Activated CD4-positive, alpha-beta memory T cell treated with anti-CD3 and anti-CD28 coated beads for 36 hours (primary cell): Measurements from ENCODE around the gene CRY2. TPM values are rescaled to one million over a fixed set of nuclear protein-coding genes. Genes with fewer than 3 reads are reported as not detected.
"Not testable (repeated sequence)": the region's sequence is repeated elsewhere in the genome, so short reads cannot be mapped to it uniquely, and the experiment has no call there.

Experiments
- CTCF ChIA-PET: fragments of 350-600 bp; sonication (Branson Sonifier 250); formaldehyde crosslinking; loops from one replicate; lab custom pipeline; 2021; ENCODE audit warnings: antibody characterized with exemption, inconsistent platforms; lab: Charles Lee
- POLR2A ChIA-PET: fragments of 350-600 bp; sonication (Branson Sonifier 250); formaldehyde crosslinking; loops from one replicate; lab custom pipeline; 2021; ENCODE audit warnings: antibody characterized with exemption; lab: Charles Lee
- DNase-seq: peaks from one replicate; pipeline ENCODE4 v3.0.0-alpha.2; 2020
- H3K27ac Mint-ChIP-seq: one replicate; pipeline ENCODE4 v1.8.0; 2021; ENCODE audit warnings: mixed read lengths
- H3K27me3 Mint-ChIP-seq: one replicate; pipeline ENCODE4 v1.8.0; 2021; ENCODE audit warnings: mixed read lengths
- H3K36me3 Mint-ChIP-seq: one replicate; pipeline ENCODE4 v1.8.0; 2021; ENCODE audit warnings: mixed read lengths
- H3K4me1 Mint-ChIP-seq: one replicate; pipeline ENCODE4 v1.8.0; 2021; ENCODE audit warnings: low read depth, mixed read lengths
- H3K4me3 Mint-ChIP-seq: one replicate; pipeline ENCODE4 v1.8.0; 2021; ENCODE audit warnings: mild to moderate bottlenecking, mixed read lengths
- H3K9me3 Mint-ChIP-seq: one replicate; pipeline ENCODE4 v1.8.0; 2021; ENCODE audit warnings: mixed read lengths
- intact Hi-C: fragments of 100-400 bp; cut with micrococcal nuclease; formaldehyde crosslinking; loops from one replicate; pipeline ENCODE4 v1.15.1; 2023
- total RNA-seq, 2 experiments: library from RNA; stranded (reverse); gene quantifications; one replicate each; pipeline ENCODE4 v1.2.3, GENCODE V29; 2021

CRY2 gene
- total RNA-seq, 2 experiments from 2014 or later, result 12.1 to 13.4 TPM

DNA sequence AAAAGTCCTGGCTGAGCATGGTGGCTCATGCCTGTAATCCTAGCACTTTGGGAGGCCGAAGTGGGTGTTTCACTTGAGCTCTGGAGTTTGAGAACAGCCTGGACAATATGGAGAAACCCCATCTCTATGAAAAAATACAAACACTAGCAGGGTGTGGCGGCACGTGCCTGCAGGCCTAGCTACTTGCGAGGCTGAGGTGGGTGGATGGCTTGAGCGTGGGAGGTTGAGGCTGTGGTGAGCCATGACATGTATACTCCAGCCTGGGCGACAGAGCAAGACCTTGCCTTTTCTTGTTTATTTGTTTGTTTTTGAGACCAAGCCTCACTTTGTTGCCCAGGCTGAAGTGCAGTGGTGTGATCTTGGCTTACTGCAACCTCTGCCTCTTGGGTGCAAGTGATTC is 8.1 kb upstream of the CRY2 start:
- Mint-ChIP-seq H3K27me3 (no peaks in the 10 kb centered on the region), H3K4me1 (peaks cover 14% of the 10 kb centered on the region), H3K27ac (no peak overlapping the region), H3K36me3 (no peaks in the 10 kb centered on the region), H3K4me3 (no peak overlapping the region), H3K9me3 (no peaks in the 10 kb centered on the region)
- ChIA-PET POLR2A (no interaction called here), CTCF (no interaction called here)
- intact Hi-C loops, result no loop called here
- DNase-seq, result no peak

DNA sequence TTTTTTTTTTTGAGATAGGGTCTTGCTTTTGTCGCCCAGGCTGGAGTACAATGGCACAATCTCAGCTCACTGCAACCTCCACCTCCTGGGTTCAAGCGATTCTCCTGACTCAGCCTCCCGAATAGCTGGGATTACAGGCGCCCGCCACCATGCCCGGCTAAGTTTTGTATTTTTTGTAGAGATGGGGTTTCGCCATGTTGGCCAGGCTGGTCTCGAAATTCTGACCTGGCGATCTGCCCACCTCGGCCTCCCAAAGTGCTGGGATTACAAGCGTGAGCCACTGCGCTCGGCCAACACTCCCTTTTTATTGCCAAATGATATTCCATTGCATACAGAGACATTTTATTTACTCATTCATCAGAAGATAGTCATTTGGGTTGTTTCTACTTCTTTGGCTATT is 7.0 kb upstream of the CRY2 start:
- H3K36me3 Mint-ChIP-seq, H3K4me3 Mint-ChIP-seq, H3K4me1 Mint-ChIP-seq, H3K27me3 Mint-ChIP-seq, H3K27ac Mint-ChIP-seq, POLR2A ChIA-PET, H3K9me3 Mint-ChIP-seq, DNase-seq, CTCF ChIA-PET: not testable (repeated sequence)
- intact Hi-C loops, result loop anchor here (5.0 to 10.0 kb wide), 2 partner anchors 165 to 483 kb away; no protein-coding TSS in a partner anchor

DNA sequence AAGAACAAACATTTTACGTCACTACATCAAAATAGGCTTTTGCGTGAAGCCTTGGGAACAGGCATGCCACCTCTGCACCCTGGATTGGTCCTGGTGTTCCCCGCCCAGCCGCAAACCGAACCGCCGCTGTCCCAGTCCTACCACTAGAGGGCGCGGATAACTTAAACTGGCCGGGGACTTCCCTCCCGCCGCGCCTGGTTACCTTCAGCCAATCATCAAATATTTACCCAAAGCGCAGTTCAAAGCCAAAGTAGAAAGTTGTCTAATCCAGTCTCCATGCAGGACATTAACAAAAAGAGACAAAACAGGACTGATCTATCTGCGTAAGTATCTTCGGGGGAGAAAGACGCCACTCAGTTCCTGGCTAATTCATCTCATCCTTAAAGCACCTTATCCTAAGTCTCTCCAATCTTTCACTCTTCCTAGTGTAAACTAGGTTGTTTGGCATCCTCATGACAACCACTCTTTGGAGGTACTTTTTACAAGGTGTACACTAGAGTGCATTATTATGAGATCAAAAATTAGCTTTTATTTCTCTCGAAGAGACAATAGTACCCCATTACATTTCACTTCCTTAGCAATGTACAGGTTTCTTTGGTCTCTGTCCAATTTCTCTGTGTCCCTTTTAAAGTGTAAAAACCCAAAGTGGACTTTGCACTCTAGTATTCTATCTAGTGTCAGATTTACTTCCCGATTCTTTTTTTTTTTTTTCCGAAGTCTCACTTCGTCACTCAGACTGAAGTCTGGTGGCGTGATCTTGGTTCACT is 3.9 kb upstream of the CRY2 start:
- no peaks in the 10 kb centered on the region for H3K9me3 Mint-ChIP-seq
- peak overlapping the region; percentile 31 for H3K27ac Mint-ChIP-seq
- ChIA-PET CTCF (interaction anchor here (0.7 to 4.0 kb wide), 19 partner anchors 8 to 907 kb away, joined by 3 to 25 read pairs (median 4); partner anchors contain the start of gene PEX16), POLR2A (no interaction called here)
- peak; percentile 94 for DNase-seq
- H3K27me3 Mint-ChIP-seq, result no peaks in the 10 kb centered on the region
- intact Hi-C loops, result loop anchor here (1.0 to 10.0 kb wide), 4 partner anchors 38 to 486 kb away; partner anchors contain the start of gene SLC35C1
- no peaks in the 10 kb centered on the region for H3K36me3 Mint-ChIP-seq
- peak overlapping the region; percentile 32 for H3K4me3 Mint-ChIP-seq
- peaks cover 23% of the 10 kb centered on the region for H3K4me1 Mint-ChIP-seq

DNA sequence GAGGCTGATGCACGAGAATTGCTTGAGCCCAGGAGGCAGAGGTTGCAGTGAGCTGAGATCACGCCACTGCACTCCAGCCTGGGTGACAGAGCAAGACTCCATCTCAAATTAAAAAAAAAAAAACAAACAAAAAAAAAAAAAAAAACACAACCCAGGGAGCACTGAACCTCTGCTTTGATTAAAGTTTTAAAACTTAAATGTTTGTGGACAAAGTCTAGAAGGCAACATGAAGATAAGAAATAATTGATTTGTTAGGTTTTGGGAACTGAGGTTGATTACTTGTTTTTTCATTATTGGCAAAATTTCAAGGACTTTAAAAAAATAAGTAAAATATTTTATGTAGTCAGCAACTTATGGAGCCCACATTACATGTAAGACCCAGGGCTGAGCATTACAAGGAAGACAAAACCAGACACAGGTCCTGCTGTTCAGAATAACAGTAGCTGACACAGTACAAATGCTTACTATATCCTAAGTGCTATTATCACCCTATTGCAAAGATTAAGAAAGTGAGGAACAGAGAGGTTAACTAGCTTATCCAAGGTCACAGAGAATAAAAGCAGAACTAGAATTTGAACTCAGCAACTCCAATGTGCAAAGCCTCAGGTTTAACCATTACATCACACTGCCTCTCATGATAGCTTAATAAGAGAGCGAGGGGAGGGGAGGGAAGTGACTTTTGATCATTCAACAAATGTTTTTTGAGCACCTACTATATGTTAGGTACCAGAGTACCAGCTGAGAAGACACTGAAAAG is 2.3 kb upstream of the CRY2 start:
- Mint-ChIP-seq H3K9me3 (no peaks in the 10 kb centered on the region), H3K4me3 (no peak overlapping the region), H3K27ac (no peak overlapping the region), H3K27me3 (no peaks in the 10 kb centered on the region), H3K36me3 (no peaks in the 10 kb centered on the region), H3K4me1 (peaks cover 37% of the 10 kb centered on the region)
- intact Hi-C loops, result loop anchor here (5.0 to 10.0 kb wide), 4 partner anchors 160 to 1278 kb away; partner anchors contain the start of gene CD82
- ChIA-PET CTCF (interaction anchor here (0.7 to 4.0 kb wide), 6 partner anchors 36 to 162 kb away, joined by 3 to 25 read pairs (median 4); partner anchors contain the start of gene SLC35C1), POLR2A (no interaction called here)
- DNase-seq, result no peak

DNA sequence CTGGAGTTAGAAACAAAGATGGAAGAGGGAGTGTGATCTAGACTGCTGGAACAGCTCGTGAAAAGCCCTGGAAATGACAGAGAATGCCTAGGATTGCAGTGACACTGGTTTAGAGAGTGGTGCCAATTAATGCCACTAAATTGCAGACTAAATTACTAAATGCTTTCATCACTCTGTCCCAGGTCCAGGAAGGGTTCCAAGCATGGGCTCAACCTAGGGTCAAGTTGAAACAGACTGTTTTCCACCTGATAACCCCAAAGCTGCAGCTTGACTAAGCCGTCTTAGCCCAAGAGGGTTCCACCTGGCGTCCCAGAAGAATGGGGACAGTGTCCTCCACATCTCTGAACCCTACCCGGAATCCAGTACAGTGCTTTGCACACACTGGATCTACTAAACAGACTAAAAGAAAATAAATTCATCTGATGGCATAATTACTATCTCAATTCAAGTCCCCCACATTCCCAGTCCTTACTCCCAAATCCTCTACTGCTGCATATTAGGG is 1.1 kb upstream of the CRY2 start:
- intact Hi-C loops, result loop anchor here (2.0 to 10.0 kb wide), 4 partner anchors 159 to 1279 kb away; partner anchors contain the start of genes CD82 and PHF21A
- peak overlapping the region; percentile 77 for H3K4me3 Mint-ChIP-seq
- CTCF ChIA-PET, result interaction anchor here (1.1 to 2.4 kb wide), 5 partner anchors 12 to 160 kb away, joined by 5 to 8 read pairs (median 7); partner anchors contain the start of gene PEX16
- H3K36me3 Mint-ChIP-seq, result no peaks in the 10 kb centered on the region
- H3K4me1 Mint-ChIP-seq, result peaks cover 49% of the 10 kb centered on the region
- H3K27me3 Mint-ChIP-seq, result no peaks in the 10 kb centered on the region
- H3K27ac Mint-ChIP-seq, result no peak overlapping the region
- DNase-seq, result no peak
- POLR2A ChIA-PET, result interaction anchor here (1.6 kb wide), 1 partner anchor 41 kb away, joined by 13 read pairs; the partner anchor contains the start of gene SLC35C1
- H3K9me3 Mint-ChIP-seq, result no peaks in the 10 kb centered on the region

DNA sequence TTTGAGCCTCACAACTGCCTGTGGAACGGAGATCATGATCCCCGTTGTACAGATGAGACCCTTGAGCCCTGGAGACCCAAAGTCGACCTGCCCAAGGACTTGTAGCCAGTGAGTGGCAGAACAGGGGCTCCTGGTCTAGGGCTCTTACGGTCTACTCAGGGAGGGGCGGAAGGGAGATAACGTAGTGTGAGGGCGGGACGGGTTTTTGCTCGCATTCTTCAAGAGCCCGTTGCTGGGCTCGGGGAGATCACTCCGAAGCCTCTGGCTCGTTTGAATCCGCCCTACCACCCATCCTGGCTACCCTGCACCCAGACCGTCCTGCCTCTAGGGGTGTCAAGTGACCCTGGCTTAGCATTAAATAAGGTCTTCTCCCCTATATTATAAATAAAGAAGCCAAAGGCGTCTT is 639 bp downstream of the CRY2 start:
- intact Hi-C loops, result loop anchor here (1.0 to 10.0 kb wide), 6 partner anchors 43 to 1281 kb away; partner anchors contain the start of genes CD82, PHF21A and SLC35C1
- DNase-seq, result peak; percentile 63
- ChIA-PET POLR2A (interaction anchor here (1.6 to 1.9 kb wide), 2 partner anchors 43 to 70 kb away, joined by 5 to 13 read pairs; partner anchors contain the start of genes PEX16 and SLC35C1), CTCF (interaction anchor here (0.7 kb wide), 1 partner anchor 20 kb away, joined by 3 read pairs; no protein-coding TSS in a partner anchor)
- Mint-ChIP-seq H3K4me1 (peaks cover 57% of the 10 kb centered on the region), H3K27ac (no peak overlapping the region), H3K36me3 (no peaks in the 10 kb centered on the region), H3K4me3 (peak overlapping the region; percentile 77), H3K27me3 (no peaks in the 10 kb centered on the region), H3K9me3 (no peaks in the 10 kb centered on the region)

DNA sequence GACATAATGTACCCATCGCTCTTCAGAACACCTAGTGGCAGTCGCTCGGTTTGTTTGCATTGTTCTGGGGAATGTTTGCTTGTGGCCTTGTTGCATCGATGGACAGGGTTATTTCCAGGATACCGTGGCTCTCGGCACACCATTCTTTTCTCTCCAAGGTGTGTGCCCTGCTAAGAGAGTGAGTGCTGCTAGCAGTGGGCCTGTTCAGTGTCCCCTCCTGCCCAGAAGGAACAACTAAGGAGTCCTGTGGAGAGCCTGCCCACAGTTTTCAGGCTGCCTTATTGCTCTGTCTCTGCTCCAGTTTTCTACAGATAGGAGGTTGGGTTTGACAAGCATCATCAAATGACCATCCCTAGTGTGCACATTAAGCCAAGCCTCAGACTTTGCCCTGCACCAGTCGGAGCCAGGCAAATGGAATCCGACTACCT is 1.4 kb downstream of the CRY2 start:
- H3K4me3 Mint-ChIP-seq, result peak overlapping the region; percentile 77
- intact Hi-C loops, result loop anchor here (5.0 to 10.0 kb wide), 3 partner anchors 156 to 1281 kb away; partner anchors contain the start of gene CD82
- no peaks in the 10 kb centered on the region for H3K9me3 Mint-ChIP-seq
- no peaks in the 10 kb centered on the region for H3K36me3 Mint-ChIP-seq
- POLR2A ChIA-PET, result no interaction called here
- CTCF ChIA-PET, result interaction anchor here (0.7 kb wide), 1 partner anchor 21 kb away, joined by 3 read pairs; no protein-coding TSS in a partner anchor
- H3K27ac Mint-ChIP-seq, result no peak overlapping the region
- H3K27me3 Mint-ChIP-seq, result no peaks in the 10 kb centered on the region
- peaks cover 50% of the 10 kb centered on the region for H3K4me1 Mint-ChIP-seq
- no peak for DNase-seq

DNA sequence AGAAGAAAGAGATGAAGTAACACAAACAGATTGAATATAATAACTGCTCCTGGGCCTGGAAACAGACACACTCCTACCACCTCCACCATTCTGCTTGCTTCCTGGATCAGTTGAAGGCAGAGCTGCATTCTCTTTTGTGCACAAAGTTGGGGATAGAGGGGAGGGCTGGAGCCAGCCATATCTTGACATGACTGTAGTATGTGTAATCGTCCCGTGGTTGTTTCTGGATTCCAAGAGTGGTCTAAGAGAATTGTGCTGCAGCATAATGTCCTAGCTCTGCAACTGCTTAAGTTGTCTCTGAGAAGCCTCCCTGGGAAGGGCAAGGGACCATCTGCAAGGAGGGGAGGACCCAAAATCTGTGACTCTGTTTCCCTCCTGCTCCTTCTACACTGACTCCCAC is 3.2 kb downstream of the CRY2 start:
- H3K4me1 Mint-ChIP-seq, result peaks cover 49% of the 10 kb centered on the region
- H3K27ac Mint-ChIP-seq, result no peak overlapping the region
- no peaks in the 10 kb centered on the region for H3K36me3 Mint-ChIP-seq
- ChIA-PET CTCF (interaction anchor here (0.8 kb wide), 1 partner anchor 8 kb away, joined by 3 read pairs; no protein-coding TSS in a partner anchor), POLR2A (no interaction called here)
- H3K27me3 Mint-ChIP-seq, result no peaks in the 10 kb centered on the region
- H3K4me3 Mint-ChIP-seq, result no peak overlapping the region
- H3K9me3 Mint-ChIP-seq, result no peaks in the 10 kb centered on the region
- intact Hi-C loops, result no loop called here
- DNase-seq, result no peak

DNA sequence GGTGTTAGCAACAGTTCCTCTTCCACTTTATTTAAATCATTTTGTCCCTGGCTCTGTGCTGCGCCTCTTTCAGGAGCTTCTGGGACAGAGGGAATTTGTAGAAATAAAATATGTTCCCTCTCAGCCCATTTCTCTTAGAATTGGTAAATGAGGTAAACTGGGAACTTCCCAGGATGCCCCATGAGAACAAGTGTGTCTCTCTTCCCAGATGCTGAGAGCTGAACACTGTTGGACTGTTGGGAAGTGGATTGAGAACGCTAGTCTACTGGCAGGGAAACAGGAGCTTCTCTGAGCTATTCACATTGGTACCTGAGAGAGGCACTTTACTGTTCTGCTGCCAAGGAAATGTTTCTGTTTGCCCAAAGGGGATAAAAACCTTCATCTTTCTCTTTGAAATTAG is 4.0 kb downstream of the CRY2 start:
- peaks cover 46% of the 10 kb centered on the region for H3K4me1 Mint-ChIP-seq
- ChIA-PET CTCF (interaction anchor here (0.8 kb wide), 2 partner anchors 9 to 21 kb away, joined by 3 read pairs; no protein-coding TSS in a partner anchor), POLR2A (no interaction called here)
- no peaks in the 10 kb centered on the region for H3K27me3 Mint-ChIP-seq
- DNase-seq, result no peak
- no peak overlapping the region for H3K27ac Mint-ChIP-seq
- H3K4me3 Mint-ChIP-seq, result no peak overlapping the region
- no peaks in the 10 kb centered on the region for H3K9me3 Mint-ChIP-seq
- intact Hi-C loops, result no loop called here
- H3K36me3 Mint-ChIP-seq, result no peaks in the 10 kb centered on the region

DNA sequence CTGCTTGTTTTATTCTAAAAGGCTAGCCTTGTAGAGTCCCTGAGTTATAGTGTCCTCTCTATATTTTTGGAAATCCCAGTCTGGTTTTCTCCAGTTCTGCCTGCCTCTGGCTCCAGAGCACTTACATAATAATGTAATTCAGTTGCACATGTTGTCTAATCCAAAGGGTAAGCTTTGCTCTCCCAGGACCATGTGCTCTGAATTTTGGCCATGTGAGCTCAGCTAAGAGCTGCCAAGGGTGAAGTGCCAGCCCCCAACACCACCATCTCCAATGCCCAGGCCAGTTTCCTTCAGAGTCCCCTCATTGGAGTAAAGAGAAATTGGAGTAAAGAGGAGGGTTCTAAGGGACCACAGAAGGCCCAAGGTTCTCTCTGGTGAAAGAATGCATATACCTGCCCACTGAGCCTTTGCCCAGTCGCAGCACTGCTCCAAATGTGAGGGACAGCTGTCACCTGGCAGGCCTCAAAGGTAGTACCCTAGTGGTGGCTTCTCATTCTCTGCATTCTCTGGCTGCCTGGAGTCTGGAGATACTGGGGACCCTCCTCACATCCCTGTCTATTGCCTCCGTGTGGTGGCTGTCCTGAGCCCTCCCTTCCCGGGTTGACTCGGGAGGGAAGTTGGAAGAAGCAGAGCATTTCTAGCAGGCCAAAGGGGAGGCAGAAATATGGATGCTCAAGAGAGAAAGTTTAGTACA is 4.9 kb downstream of the CRY2 start:
- Mint-ChIP-seq H3K27me3 (no peaks in the 10 kb centered on the region), H3K4me3 (no peak overlapping the region), H3K9me3 (no peaks in the 10 kb centered on the region), H3K4me1 (peaks cover 38% of the 10 kb centered on the region), H3K27ac (no peak overlapping the region), H3K36me3 (peaks cover 4% of the 10 kb centered on the region)
- POLR2A ChIA-PET, result no interaction called here
- no peak for DNase-seq
- intact Hi-C loops, result no loop called here
- CTCF ChIA-PET, result interaction anchor here (0.8 to 1.5 kb wide), 2 partner anchors 9 to 20 kb away, joined by 3 to 4 read pairs; no protein-coding TSS in a partner anchor

DNA sequence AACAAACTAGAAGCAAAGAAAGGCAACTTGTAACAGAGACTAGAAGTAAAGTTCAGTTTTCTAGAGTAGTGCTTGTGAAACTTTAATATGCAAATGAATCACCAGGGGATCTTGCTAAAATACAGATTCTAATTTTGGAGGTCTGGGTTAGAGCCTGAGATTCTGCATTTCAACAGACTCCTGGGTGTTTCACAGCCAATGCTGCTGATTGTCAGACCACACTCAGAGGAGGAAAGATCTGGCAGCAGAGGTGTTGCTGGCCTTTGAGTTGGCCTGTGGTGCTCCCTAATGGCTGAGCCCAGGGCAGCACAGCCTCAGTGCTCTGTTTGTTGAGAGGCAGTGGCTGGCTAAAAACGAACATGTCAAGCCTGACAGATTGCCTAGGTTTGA is 5.4 kb downstream of the CRY2 start:
- H3K27me3 Mint-ChIP-seq, result no peaks in the 10 kb centered on the region
- no peak overlapping the region for H3K4me3 Mint-ChIP-seq
- no peaks in the 10 kb centered on the region for H3K9me3 Mint-ChIP-seq
- H3K4me1 Mint-ChIP-seq, result peaks cover 38% of the 10 kb centered on the region
- ChIA-PET POLR2A (no interaction called here), CTCF (interaction anchor here (1.1 to 1.5 kb wide), 2 partner anchors 10 to 455 kb away, joined by 3 to 4 read pairs; no protein-coding TSS in a partner anchor)
- intact Hi-C loops, result no loop called here
- H3K27ac Mint-ChIP-seq, result no peak overlapping the region
- DNase-seq, result no peak
- peaks cover 7% of the 10 kb centered on the region for H3K36me3 Mint-ChIP-seq
